Endodermal cell (in vitro differentiated cells): Measurements from ENCODE around the gene NTRK3. TPM values are rescaled to one million over a fixed set of nuclear protein-coding genes. Genes with fewer than 3 reads are reported as not detected.

ENCODE experiments used
- DNase-seq: peaks from one replicate; pipeline ENCODE4 v3.0.0-alpha.2; 2017
- H3K27ac ChIP-seq: 2 replicates; pipeline ENCODE4 v1.5.1; 2013; ENCODE audit warnings: mild to moderate bottlenecking, low read depth, low read length, moderate library complexity
- H3K27me3 ChIP-seq: 2 replicates; pipeline ENCODE4 v1.6.1; 2013; ENCODE audit warnings: mild to moderate bottlenecking, low read length, moderate library complexity; ENCODE audit not compliant: insufficient read depth, control insufficient read depth, poor library complexity, severe bottlenecking
- H3K36me3 ChIP-seq: 2 replicates; pipeline ENCODE4 v1.7.0; 2013; ENCODE audit warnings: mild to moderate bottlenecking, low read length, moderate library complexity; ENCODE audit not compliant: control insufficient read depth, insufficient read depth
- H3K4me1 ChIP-seq: one replicate; pipeline ENCODE4 v1.7.0; 2013; ENCODE audit warnings: low read length; ENCODE audit not compliant: control insufficient read depth, insufficient read depth
- H3K4me3 ChIP-seq: 2 replicates; pipeline ENCODE4 v1.5.1; 2013; ENCODE audit warnings: mild to moderate bottlenecking, low read length, moderate library complexity
- H3K9ac ChIP-seq: 2 replicates; pipeline ENCODE4 v1.6.1; 2013; ENCODE audit warnings: mild to moderate bottlenecking, low read length, moderate library complexity; ENCODE audit not compliant: poor library complexity, severe bottlenecking; ENCODE audit errors: extremely low read depth
- H3K9me3 ChIP-seq: 2 replicates; pipeline ENCODE4 v1.6.1; 2013; ENCODE audit warnings: mild to moderate bottlenecking, low read length, moderate library complexity; ENCODE audit not compliant: control insufficient read depth
- H3K27ac Mint-ChIP-seq: 2 replicates; pipeline ENCODE4 v1.8.0; 2020; ENCODE audit warnings: mixed read lengths
- H3K27me3 Mint-ChIP-seq: 2 replicates; pipeline ENCODE4 v1.8.0; 2021; ENCODE audit warnings: mild to moderate bottlenecking, mixed read lengths; ENCODE audit not compliant: insufficient read depth
- H3K36me3 Mint-ChIP-seq: 2 replicates; pipeline ENCODE4 v1.8.0; 2020; ENCODE audit warnings: low read depth, mixed read lengths
- H3K4me1 Mint-ChIP-seq: 2 replicates; pipeline ENCODE4 v1.8.0; 2020; ENCODE audit warnings: mixed read lengths
- H3K4me3 Mint-ChIP-seq: 2 replicates; pipeline ENCODE4 v1.8.0; 2020; ENCODE audit warnings: mild to moderate bottlenecking, moderate library complexity, mixed read lengths
- H3K9me3 Mint-ChIP-seq: 2 replicates; pipeline ENCODE4 v1.8.0; 2020; ENCODE audit warnings: mild to moderate bottlenecking, mixed read lengths
- WGBS, 2 experiments: methylation state at CpG; one replicate each; pipeline versions ENCODE4 v1.1.5 to v1.1.7; 2013; ENCODE audit warnings: missing lambda C conversion rate in 2 of 2, mixed read lengths in 1 of 2; ENCODE audit not compliant: insufficient coverage in 1 of 2, insufficient read length in 1 of 2; 5-methylcytosine and 5-hydroxymethylcytosine counted together
- total RNA-seq, 2 donors: library from RNA; stranded (reverse); fragmentation: NEBNext Ultra II Directional in 1 of 2; extraction: Animal tissue kit (Norgen Biotek cat#: 25700) in 1 of 2; gene quantifications; 2 replicates in 1 of 2; 3 replicates in 1 of 2; pipeline ENCODE4 v1.2.1, GENCODE V29; 2021
- TF ChIP-seq, protein P1 (sequence below): fragments of 200-600 bp; sonication (generic); conservative IDR thresholded peaks from 2 replicates; pipeline ENCODE4 v1.5.0; 2021; ENCODE audit warnings: antibody characterized with exemption, mild to moderate bottlenecking

NTRK3 gene
- total RNA-seq, 2 donors from 2014 or later: 0.11 to 0.86 TPM

DNA sequence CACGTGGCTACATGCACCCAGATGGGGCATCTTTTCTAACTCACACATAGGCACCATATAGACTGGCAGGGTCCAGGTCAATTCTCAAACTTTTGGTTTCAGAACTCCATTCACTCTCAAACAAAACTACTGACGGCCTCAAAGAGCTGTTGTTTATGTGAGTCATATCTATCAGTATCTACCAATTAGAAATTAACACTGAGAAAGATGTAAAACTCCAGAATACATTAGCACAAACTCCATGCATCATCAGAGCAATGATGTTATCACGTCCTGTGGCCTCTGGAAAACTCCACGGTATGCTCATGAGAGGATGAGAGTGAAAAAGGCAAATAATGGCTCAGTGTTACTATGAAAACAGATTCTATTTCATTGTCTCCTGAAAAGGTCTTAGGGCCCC, 116.1 kb downstream of the NTRK3 start:
- no peaks in the 10 kb centered on the region for H3K36me3 Mint-ChIP-seq

DNA sequence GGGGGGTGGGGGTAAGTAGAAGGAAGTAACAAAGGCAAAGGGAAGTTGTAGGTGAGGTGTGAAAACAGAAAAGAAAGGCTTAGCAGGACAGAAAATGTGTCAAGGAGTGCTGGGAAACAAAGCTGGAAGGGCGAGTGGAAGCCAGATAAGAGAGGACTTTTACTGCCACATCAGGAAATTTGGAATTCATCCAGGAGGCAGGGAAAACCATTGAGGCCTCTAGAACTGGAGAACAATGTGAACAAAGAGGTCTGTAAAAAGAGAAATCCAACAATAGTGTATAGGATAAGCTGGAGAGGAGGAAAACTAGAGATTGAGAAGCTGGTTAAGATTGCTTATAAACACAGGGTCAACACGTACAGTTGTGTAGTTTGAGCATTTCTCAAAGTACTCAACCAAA, 116.6 kb downstream of the NTRK3 start:
- Histone ChIP-seq H3K4me3 (no peak overlapping the region), H3K9me3 (no peaks in the 10 kb centered on the region), H3K27ac (no peak overlapping the region), H3K27me3 (peaks cover 32% of the 10 kb centered on the region), H3K36me3 (no peaks in the 10 kb centered on the region), H3K4me1 (no peaks in the 10 kb centered on the region), H3K9ac (no peak overlapping the region)
- peaks cover 1% of the 10 kb centered on the region for H3K4me1 Mint-ChIP-seq
- H3K36me3 Mint-ChIP-seq: no peaks in the 10 kb centered on the region
- WGBS, 2 experiments: 79 to 86% methylated on average over 2 of the region's 2 CpGs
- H3K27me3 Mint-ChIP-seq: peaks cover 52% of the 10 kb centered on the region
- TF ChIP-seq, protein P1, sequence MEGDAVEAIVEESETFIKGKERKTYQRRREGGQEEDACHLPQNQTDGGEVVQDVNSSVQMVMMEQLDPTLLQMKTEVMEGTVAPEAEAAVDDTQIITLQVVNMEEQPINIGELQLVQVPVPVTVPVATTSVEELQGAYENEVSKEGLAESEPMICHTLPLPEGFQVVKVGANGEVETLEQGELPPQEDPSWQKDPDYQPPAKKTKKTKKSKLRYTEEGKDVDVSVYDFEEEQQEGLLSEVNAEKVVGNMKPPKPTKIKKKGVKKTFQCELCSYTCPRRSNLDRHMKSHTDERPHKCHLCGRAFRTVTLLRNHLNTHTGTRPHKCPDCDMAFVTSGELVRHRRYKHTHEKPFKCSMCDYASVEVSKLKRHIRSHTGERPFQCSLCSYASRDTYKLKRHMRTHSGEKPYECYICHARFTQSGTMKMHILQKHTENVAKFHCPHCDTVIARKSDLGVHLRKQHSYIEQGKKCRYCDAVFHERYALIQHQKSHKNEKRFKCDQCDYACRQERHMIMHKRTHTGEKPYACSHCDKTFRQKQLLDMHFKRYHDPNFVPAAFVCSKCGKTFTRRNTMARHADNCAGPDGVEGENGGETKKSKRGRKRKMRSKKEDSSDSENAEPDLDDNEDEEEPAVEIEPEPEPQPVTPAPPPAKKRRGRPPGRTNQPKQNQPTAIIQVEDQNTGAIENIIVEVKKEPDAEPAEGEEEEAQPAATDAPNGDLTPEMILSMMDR: no peak
- H3K9me3 Mint-ChIP-seq: peaks cover 2% of the 10 kb centered on the region
- no peak overlapping the region for H3K4me3 Mint-ChIP-seq
- no peak overlapping the region for H3K27ac Mint-ChIP-seq
- DNase-seq: no peak

More for the DNA sequence above, 116.1 kb downstream of the NTRK3 start:
- Histone ChIP-seq H3K4me1 (no peaks in the 10 kb centered on the region), H3K27me3 (peaks cover 28% of the 10 kb centered on the region), H3K4me3 (no peak overlapping the region), H3K9ac (no peak overlapping the region), H3K27ac (no peak overlapping the region), H3K36me3 (no peaks in the 10 kb centered on the region), H3K9me3 (no peaks in the 10 kb centered on the region)
- no peak overlapping the region for H3K4me3 Mint-ChIP-seq
- peaks cover 48% of the 10 kb centered on the region for H3K27me3 Mint-ChIP-seq
- TF ChIP-seq, protein P1: no peak
- no peak overlapping the region for H3K27ac Mint-ChIP-seq
- H3K4me1 Mint-ChIP-seq: peaks cover 1% of the 10 kb centered on the region
- H3K9me3 Mint-ChIP-seq: peaks cover 2% of the 10 kb centered on the region
- DNase-seq: no peak
- 63 to 79% methylated on average over 1 to 4 of the region's 4 CpGs for WGBS, 2 experiments

DNA sequence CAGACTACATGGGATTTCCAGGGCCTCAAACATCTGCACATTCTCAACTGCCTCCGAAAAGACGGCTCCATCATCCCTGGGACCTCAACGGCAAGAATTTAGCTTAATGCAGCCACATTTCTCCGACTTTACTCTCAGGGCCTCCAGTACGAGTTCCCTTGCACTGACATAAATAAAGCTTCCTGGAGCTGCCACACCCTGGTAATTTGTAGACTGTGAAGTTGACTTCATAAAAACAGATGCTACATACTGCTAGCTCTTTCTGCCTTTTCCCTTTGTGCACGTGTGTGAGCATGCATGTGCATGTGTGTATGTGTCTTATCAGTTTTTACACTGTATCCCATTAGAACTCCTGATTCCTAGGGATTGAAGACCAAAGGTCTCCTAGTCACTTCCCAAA, 122.7 kb downstream of the NTRK3 start:
- H3K27ac ChIP-seq: no peak overlapping the region
- TF ChIP-seq, protein P1: no peak
- no peaks in the 10 kb centered on the region for H3K4me1 ChIP-seq
- no peaks in the 10 kb centered on the region for H3K9me3 ChIP-seq
- H3K4me3 ChIP-seq: no peak overlapping the region
- no peak overlapping the region for H3K4me3 Mint-ChIP-seq
- no peaks in the 10 kb centered on the region for H3K36me3 Mint-ChIP-seq
- peaks cover 83% of the 10 kb centered on the region for H3K27me3 ChIP-seq
- no peaks in the 10 kb centered on the region for H3K4me1 Mint-ChIP-seq
- H3K36me3 ChIP-seq: no peaks in the 10 kb centered on the region
- peaks cover 98% of the 10 kb centered on the region for H3K27me3 Mint-ChIP-seq
- no peak for DNase-seq
- H3K9me3 Mint-ChIP-seq: peaks cover 2% of the 10 kb centered on the region
- H3K27ac Mint-ChIP-seq: no peak overlapping the region
- WGBS, 2 experiments: 82 to 94% methylated on average over 5 of the region's 6 CpGs
- no peak overlapping the region for H3K9ac ChIP-seq
